GM12878 (cell line): ENCODE data around the gene CLDN5.

ENCODE experiments used
- POLR2AphosphoS2 ChIP-seq: IDR thresholded peaks from 2 replicates; pipeline ENCODE4 v1.6.1; 2011; ENCODE audit warnings: low read depth, mild to moderate bottlenecking, low read length, improper control_type of control experiment, moderate library complexity
- SREBF2 ChIP-seq: IDR thresholded peaks from 2 replicates; pipeline ENCODE4 v1.6.1; 2012; ENCODE audit warnings: mild to moderate bottlenecking, low read length
- USF1 ChIP-seq: IDR thresholded peaks from 2 replicates; pipeline ENCODE4 v1.6.1; 2011; ENCODE audit warnings: borderline replicate concordance, low read depth, mild to moderate bottlenecking, moderate library complexity, mixed read lengths, low read length; ENCODE audit not compliant: insufficient read depth; ENCODE audit errors: extremely low read length
- USF2 ChIP-seq: IDR thresholded peaks from 2 replicates; pipeline ENCODE4 v1.6.1; 2011; ENCODE audit warnings: low read depth, low read length, improper control_type of control experiment, borderline replicate concordance

- no peak for TF ChIP-seq SREBF2
- TF ChIP-seq USF2, result no peak
- no peak for TF ChIP-seq USF1
- TF ChIP-seq POLR2AphosphoS2, result no peak
These were observed 40.5 kb downstream of the CLDN5 start for GRCh38 chr22:19483481-19484244.
